ENCODE data around the gene DSCAML1.

Gene DSCAML1

DNA sequence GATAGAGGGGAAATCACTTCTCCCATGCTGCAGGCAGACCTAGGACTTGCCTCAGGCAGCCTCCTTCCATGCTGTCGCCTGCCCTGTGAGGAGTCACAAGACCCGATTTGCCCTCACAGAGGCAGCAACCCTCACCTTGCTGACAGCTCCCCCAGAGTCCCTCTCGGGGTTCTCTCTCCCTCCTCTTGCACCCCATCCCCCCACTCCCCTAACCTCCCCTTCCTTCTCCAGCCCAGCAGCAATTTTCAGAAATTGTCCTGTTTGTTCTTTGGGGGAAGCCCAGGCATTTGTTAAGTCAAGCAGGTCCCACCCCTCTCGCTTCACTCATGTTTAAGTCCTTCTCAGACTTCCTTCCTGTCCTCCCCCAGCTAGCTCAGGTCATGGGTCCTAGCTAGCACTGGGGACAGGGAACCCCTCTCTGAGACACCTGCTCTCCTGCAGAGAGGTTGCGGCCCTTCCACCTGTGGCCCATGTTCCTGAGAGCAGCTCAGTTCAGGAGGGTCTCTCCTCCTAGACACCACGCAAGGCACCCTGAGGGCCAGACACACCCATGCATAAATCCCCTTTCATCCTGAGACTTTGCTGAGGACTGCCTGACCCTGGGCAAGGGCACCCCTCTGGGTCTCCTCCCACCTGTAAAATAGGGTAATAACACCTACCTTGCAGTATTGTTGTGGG, 33.8 kb upstream of the DSCAML1 start:
- DNase-seq (ENCODE audit: low spot score), result peak; percentile 42

DNA sequence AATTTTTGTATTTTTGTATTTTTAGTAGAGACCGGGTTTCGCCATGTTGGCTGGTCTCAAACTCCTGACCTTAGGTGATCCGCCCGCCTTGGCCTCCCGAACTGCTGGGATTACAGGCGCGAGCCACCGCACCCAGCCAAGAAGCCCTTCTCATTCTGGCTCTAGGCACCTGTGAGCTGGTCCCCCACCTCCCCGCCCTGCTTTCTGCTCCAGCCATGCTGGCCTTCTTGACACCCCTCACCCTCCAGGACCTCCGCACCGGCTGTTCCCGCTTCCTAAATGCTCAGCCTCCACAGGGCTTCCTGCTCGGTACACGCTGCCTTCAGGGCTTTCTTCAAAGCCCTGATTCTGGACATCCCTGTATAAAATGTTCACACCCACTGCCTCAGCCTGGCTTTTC, 33.1 kb upstream of the DSCAML1 start:
- peak; percentile 32 for DNase-seq (ENCODE audit: low spot score)

DNA sequence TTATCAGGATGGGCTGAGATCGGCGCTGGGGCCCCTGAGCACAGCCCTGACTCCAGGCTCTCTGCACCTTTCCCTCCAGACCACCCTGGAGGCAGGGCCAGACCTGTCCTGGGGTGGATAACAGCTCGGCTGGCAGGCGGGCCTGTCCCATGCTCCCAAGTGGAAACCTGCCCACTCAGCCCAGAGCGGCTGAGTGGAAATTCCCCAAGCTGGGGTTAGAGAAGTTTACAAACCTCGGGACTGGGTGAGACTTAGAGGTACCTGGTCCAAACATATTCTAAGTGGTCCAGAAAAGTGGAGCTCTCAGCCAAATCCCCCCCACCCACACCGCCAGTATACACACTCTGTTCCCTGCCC, 32.3 kb upstream of the DSCAML1 start:
- no peak for DNase-seq (ENCODE audit: low spot score)

DNA sequence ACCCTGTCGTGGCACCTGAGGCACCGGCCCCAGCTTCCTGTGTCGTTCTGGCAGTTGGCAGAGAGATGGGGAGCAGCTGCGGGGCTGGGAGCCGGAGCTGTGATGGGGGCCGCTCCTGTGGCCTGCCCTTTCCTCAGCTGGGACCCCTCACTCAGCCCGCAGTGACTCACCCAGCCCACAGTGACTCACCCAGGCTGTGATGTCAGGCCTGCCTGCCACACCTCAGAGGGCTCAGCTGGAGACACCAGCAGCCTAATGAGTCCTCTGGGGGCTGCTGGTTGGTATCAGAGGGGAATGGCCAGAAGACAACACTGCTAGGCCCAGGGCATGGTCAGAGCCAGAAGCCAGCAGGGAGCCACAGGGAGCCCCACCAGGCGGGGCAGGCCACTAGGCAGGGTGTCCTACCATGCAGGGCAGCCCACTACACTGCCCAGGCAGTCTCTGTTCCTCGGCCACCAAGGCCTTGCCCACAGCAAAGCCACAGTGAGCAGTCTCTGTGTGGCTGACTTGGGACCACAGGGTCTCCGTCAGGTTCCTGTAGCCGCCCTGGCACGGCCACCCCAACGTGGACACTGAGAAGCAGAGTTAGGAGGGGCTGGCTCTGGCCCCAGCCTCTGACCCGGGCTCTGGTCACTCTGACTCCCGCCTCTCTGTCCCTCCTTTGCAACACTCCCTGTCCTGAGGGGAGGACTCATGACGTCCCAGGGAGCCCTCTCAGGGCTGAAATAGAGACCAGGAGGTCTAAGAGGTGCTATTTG, 31.8 kb upstream of the DSCAML1 start:
- DNase-seq (ENCODE audit: low spot score), result peak; percentile 43

DNA sequence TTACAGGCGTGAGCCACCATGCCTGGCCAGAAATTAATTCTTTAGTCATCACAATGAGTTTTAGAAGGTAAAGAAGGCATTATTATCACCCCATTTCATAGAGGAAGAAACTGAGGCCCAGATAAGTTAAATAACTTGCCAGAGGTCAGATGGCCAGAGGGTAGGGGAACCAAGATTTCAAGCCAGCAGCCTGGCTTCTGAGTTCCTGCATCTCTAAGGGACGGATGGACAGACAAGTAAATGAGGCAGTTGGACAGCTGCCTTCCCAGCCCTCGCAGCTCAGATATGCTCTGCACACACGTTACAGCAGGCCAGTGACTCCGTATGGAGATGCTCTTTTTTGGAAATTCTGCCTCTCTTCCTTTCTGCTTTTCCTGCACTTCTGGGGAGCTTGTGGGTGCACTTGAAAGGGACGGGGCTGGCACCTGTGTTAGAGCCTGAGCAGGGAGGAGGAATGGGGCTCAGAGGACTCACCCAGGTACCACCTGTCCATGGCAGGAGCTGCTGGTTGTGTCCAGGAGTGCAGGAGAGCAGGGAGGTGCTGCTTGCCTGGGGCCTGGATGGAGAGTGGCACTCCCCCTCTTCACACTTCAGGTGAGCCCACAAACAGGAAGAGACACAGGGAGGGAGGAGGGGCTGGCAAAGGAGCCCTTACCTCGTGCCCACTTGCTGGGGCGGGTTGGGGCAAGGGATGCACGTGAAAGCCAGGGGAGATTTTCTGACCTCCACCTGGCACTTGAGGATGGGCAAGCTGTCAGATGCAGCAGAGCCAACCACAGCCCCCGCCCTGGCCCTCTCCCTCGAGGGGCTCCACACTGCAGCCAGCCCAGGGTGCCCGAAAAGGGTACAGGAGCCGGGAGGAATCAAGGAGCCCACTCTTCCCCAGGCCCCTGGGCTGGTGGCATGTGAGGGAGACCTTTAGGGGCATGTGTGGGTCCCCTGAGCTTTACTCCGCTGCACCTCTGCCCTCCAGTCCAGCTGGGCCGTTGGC, 30.8 kb upstream of the DSCAML1 start:
- DNase-seq (ENCODE audit: low spot score), result peak; percentile 39

DNA sequence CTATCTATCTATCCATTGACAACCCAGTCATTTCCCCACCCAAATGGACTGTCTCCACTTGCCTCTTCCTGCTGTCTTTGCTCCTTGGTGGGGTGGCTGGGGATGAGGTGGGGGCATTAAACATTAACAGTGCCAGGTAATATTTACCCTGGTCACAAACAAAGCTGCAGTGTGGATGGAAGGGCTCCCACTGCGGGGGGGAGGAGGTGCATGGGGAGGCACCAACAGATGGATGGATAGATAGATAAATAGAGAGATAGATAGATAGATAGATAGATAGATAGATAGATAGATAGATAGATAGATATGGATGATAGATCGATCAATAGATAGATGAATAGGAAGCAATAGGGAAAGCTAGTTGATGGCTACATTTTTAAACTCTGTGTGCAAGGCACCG, 29.8 kb upstream of the DSCAML1 start:
- DNase-seq (ENCODE audit: low spot score), result no peak

DNA sequence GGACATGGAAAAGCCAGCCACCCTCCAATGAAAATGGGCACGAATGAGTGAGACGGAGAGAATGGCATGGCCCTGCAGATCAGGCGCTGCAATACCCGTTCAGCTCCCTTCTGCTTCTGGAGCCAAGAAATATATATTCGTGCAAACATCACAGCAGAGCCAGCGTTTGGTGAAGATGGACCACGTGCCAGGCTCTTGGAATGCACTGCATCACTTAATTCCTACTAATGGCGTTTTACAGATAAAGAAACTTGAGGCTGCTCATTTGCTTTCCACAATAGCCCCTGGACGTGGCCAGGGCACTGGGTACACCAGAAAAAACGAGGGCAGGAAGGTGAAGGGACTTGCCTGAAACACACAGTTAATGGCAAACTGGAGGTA, 29.2 kb upstream of the DSCAML1 start:
- DNase-seq (ENCODE audit: low spot score), result no peak

DNA sequence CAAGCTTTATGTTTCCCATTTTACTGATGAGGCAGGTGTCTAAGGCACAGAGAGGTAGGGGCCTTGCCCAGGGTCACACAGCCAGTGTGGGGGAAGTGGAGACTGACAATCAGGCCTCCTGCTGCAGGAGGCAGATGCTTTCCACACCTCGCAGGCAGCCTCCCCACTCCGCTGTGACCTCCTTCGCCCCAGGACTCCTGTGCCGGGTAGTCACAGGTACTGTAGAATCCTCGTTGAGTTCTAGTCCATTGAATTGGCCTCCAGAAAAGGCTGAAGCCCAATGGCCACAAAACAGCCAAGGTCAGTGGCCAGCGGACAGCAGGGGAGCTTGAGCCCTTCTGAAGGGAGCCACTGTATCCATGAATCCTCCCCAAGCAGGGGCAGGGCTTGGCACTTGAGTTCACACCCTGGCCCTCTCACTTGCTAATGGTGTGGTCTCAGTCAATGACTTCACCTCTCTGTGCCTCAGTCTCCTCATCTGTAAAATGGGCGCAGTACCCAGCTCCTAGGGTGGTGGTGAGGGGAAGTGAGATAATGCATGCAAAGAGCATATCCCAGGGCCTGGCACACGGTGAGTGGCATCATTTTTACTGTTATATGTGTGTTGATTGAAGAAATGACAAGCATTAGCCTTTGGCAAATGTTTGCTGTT, 28.6 kb upstream of the DSCAML1 start:
- no peak for DNase-seq (ENCODE audit: low spot score)

DNA sequence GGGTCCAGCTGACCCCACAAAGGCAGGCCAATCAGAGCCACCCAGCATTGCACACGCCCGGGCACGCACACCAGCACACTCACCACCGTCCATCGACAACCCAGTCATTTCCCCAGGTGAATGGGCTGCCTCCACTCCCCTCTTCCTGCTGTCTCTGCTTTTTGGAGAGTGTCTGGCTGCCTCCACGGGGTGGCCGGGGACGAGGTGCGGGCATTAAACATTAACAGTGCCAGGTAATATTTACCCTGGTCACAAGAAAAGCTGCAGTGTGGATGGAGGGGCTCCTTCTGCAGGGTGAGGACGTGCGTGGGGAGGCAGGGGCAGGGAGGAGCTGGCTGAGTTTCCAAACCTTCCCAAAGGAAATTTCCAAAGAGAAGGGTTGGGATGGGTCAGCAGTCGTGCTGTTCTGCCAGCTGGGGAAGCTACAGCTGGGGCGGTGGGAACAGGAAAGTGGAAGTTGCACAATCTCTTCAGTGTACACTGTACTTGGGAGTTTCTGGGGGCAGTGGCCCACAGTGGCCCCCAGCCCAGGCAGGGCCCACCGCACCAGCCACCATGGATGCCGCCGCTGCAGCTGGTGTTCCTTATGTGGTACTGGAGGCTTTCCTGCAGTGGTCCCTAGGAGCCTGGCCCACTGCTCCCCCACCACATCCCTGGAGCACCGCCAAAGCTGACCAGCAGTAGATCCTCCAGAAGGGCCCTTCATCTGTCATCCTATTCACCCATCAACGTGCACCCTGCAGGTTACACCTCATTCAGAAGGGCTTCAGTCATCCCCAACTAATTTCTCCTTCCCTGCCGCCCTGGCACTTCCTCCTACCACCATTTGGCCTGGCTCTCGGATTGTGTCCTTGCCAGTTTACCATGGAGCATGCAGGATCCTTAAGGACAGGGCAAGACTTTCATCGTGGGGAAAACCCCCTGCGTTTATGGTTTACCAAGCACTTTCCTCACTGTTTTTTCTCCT, 27.8 kb upstream of the DSCAML1 start, which contains the start of gene FXYD2:
FXYD2 (minus strand) TSS at position 174 of the 967 bp plus-strand sequence; CDS start at position 108, 66 bp downstream.
- DNase-seq (ENCODE audit: low spot score), result no peak

DNA sequence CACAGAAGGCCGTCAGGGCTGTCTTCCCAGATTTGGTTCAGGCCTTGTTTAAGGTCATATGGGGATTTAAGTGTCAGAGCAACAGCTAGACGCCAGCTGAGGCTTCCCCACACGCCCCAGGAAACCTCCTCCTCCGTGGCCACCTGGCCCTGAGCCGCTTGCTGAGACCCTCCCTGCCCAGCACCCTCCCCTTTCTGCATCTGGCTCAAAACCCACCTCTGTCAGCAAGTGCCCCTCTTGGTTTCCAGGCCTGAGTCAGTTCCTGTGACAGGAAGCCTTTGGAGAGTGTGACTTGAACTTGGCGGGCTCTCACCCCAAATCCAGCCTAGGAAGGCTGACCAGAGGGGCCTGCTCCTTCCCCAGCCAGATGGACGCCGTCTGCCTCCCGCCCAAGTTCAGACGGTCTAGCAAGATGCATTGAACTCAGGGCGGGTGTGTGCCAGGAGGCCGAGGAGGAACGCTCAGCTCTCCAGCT, 27.0 kb upstream of the DSCAML1 start:
- no peak for DNase-seq (ENCODE audit: low spot score)

DNA sequence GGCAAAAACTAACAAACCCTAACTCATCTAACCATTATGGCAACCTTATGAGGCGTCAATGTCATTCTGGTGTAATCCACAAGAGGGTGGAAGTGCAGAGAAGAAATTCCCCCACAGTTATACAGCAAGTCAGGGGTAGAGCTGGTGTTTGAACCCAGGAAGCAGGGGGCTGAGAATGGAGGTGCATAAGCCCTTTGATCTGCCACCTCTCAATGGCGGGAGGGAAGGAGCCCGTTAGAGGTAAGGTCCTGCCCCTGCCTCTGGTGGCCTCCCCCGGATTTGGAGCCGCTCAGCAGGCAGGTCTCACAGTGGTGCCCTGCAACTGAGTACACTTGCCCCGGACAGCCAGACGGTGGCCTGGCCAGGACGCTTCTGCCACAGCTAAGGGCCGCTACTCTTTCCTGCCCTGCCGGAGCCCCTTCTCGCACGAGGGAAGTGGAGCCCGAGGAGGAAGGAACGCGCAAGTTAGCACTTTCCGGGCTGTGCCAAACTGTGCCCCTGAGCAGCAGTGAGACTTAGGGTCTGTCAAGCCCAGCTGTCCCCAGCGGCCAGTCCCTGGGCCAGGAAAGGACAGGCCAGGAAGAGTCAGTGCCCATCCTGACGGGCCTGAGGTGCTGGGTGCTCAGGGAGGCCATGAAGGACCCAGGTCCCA, 26.4 kb upstream of the DSCAML1 start:
- no peak for DNase-seq (ENCODE audit: low spot score)

DNA sequence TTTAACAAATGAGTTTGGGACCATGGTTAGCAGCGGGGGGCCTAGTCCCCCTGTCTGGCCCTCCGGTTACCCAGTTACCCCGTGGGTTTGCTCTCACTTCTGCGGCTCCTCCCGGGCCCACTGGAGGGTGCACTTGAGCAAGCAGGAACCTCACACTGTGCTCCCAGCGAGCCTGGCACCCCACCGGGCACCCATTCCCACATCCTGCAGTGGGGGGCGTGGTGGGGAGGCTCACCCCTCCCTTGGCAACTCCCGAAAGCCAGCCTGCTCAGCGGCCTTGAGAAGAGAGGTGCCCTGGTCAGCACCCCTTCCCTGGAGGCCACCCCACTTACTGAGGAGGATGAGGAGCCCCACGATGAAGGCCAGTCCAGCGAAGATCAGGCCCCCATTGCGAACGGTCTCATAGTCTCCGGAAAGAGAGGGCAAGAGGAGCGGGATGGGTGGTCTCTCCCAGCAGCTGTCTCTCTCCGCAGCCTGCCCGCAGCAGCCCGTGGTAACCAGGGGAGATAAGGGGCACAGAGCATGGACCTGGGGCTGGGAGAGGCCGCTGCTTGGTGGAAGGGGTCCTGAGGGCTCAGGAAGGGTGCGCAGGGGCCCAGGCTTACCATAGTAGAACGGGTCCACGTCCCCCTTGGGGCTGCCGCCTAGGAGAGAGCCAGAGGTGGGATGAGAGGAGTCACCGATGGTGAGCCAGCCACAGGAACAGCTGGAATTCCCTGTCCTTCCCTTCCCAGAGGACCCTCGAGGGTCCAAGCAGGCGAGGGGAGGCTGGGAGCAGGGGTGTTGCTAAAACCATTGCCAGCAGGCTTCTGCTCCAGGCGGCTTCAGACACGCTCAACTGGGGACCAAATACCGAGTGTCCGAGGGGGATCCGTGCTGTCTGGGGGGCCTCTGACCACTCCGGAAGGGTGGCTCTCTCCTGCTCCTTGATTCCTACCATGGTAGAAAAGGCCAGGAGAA, 25.3 kb upstream of the DSCAML1 start:
- DNase-seq (ENCODE audit: low spot score), result no peak

DNA sequence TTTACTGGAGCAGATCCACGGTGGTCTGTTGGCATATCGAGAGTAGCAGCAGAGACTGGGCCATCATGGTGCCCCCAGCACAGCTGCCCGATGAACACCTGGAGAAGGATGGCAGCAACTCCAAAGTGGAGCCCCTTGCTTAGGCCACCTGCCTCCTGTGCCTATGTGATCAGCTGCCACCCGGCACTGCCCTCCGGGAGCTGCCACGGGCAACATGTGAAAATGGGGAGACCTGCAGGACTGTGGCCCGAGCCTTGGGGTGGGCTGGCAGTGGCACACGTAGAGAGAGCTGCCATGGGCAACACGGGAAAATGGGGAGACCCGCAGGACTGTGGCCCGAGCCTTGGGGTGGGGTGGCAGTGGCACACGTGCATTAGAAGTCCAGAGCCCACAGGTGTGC, 24.4 kb upstream of the DSCAML1 start:
- DNase-seq (ENCODE audit: low spot score), result no peak

DNA sequence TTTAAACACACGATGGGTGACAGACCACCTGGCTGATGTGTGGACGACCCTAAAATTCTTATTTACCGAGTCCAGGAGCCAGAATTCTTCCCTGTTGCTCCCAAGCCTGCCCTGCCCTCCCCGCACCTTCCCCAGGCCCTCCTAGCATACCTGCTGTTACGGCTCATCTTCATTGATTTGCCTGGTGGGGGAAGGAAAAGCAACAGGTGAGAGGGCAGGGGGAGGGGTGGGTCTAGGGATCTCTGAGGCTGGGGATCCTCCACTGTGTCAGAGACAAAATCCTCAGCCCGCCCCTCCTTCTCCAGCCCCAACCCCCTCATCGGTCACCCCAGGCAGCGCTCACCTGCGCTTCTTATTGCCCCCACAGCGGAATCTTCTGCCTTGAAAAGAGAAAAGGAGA, 23.5 kb upstream of the DSCAML1 start:
- no peak for DNase-seq (ENCODE audit: low spot score)

DNA sequence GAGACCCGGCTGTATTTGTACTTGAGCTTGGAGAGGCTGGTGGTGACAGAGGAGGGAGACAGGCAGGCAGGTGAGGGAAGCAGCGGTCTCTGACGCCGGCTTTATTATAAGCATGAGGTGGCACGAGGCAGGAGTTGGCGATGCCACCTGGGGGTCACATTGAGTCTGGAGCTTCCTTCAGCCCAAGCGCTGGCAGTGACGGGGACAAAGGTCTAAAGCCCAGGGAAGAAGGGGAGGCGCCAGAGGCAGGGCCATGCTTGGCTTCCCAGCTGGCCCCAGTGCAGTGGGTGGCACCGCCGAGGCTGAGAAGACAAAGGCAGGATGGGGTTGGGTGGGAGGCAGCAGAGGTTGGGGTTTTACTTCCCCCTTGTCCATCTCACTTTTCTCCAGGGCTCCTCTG, 23.1 kb upstream of the DSCAML1 start:
- no peak for DNase-seq (ENCODE audit: low spot score)

DNA sequence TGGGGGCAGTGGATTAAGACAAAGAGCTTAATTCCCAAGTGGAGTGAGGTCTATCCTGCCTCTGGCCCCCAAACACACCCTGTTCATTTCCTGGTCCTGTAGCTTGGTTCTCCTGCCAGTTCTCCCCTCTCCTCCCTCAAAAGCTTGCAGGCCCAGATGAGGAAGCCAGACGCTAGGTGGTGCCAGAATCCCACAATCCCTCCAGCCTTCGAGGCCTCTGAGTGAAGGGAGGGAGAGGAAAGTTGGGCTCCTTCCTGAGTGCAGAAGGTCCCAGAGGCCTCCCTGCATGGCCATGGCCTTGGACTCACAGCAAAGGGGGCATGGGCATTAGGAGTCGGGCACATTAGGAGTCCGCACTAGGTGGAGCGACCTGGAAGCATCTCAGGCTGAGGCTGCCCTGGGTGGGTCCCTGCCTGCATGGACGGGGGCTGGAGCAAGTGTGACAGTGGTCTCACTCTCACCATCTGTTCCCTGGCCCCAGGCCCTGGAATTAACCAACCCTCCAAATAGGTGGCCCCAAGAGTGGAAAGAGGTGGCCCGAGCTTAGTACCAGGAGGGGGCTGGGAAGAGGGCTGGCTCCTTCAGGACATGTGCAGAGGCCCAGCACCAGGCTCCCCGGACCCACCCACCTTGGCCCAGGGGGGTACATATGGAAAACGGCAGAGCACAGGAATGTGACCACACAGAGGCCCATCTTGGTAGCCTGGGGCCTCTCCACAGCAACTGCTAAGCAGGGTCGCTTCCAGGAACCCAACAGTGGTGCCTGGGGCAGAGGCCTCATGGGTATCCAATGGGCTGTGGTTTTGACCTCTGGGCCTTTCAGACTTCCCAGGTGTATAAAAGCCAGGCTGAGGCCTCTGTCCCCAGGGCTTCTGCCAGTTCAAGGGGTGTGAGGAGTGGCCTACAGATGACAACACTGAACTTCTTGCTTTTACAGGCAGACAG, 22.4 kb upstream of the DSCAML1 start:
- DNase-seq (ENCODE audit: low spot score), result peak; percentile 85

DNA sequence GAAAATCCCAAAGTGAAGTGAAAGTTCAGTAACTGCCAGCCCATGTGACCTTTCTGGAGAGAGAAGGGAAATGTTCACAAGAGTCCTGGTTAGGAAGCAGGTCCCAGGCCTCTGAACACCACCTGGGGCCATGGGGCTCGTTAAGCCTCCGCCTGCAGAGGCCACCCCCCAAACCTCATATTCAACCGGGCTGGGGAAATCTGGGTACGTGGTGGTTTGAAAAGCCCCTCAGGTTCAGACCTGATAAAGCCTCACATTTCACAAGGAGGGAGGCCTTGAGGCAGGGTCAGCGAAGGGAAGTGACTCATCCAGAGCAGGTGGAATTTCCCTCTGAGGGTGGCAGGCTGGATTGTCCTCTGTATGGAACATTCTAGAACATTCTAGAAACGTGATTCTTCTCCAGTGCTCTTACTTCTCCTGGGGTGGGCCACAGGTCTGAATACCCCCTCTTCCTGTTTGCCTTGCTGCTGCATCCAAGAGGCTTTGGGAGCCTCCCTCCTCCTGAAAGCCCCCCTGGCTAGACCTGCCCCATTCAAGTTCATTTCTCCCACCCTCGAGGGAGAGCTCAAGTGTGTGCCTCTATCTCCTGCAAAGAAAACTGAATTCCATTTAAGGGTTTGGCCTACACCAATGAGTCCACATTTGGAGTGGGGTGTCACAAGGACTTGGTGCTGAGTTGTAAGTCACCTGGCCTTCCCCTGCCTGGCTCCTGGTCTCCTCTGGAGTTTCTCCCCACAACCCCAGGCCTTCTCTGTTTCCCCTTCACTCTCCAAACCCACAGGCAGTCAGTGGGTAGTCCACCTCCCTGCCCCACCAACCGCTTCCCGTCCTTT, 21.2 kb upstream of the DSCAML1 start:
- DNase-seq (ENCODE audit: low spot score), result no peak
